Measurements from ENCODE around the gene ACHE. TPM values are rescaled to one million over a fixed set of nuclear protein-coding genes. Genes with fewer than 3 reads are reported as not detected.

The ACHE gene
- total and polyA plus RNA-seq, 2 of the 13 experiments (the other 11 are each of a cell fraction or from before 2014, with no cell fraction given): 0.18 to 0.40 TPM

DNA sequence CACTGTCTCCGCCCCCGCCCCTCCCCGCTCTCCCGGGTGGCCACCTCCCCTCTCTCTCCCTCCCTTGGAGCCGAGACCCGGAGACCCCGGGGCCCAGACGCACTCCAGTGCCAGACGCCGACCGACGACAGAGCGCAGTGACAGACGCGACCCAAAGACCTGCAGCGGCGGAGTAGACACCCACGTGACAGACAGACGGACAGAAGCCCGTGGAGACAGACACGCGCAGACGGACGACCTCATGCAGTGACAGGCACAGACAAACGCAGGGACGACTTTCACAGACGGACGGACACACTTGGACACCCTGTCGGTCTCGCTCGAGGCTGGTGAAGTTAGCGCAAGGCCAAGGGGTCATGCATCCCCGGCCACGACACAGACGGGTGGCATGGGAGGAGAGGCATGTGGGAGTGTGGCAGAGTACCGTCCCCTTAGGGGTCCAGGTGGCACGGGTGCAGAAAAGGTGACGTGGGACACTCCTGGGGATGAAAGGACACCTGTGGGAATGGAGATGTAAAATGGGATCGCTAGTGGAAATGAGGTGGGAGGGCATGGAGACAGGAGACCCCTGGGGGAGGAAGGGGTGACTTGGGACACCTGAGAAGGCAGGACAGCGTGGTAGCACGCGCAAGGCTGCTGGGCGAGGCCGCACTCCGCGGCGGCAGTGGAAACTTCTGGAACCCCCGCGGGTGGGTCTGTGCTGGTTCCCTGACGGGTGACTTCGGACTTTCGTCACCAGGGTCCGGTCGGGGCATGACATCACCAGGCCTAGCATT, 456 bp upstream of the ACHE start (continued):
- TF ChIP-seq HINFP (CRISPR knock-in tag; IDR thresholded peaks at IDR 0.05; ENCODE audit: low read depth) (no peak), ZFP36L1 (CRISPR knock-in tag; IDR thresholded peaks at IDR 0.05) (no peak), ZNF251 (CRISPR knock-in tag; IDR thresholded peaks at IDR 0.05) (no peak), GZF1 (CRISPR knock-in tag; IDR thresholded peaks at IDR 0.05) (no peak), ZNF205 (CRISPR knock-in tag; IDR thresholded peaks at IDR 0.05) (no peak), ZNF318 (CRISPR knock-in tag; IDR thresholded peaks at IDR 0.05) (no peak), TFAP4 (IDR thresholded peaks at IDR 0.05; ENCODE audit: borderline replicate concordance, low read depth) (no peak), GMEB2 (CRISPR knock-in tag; IDR thresholded peaks at IDR 0.05; ENCODE audit: low read depth) (no peak), SRSF4 (IDR thresholded peaks at IDR 0.05; ENCODE audit: low read depth, low read length, poor library complexity, severe bottlenecking) (no peak)
- TF ChIP-seq, protein P1, sequence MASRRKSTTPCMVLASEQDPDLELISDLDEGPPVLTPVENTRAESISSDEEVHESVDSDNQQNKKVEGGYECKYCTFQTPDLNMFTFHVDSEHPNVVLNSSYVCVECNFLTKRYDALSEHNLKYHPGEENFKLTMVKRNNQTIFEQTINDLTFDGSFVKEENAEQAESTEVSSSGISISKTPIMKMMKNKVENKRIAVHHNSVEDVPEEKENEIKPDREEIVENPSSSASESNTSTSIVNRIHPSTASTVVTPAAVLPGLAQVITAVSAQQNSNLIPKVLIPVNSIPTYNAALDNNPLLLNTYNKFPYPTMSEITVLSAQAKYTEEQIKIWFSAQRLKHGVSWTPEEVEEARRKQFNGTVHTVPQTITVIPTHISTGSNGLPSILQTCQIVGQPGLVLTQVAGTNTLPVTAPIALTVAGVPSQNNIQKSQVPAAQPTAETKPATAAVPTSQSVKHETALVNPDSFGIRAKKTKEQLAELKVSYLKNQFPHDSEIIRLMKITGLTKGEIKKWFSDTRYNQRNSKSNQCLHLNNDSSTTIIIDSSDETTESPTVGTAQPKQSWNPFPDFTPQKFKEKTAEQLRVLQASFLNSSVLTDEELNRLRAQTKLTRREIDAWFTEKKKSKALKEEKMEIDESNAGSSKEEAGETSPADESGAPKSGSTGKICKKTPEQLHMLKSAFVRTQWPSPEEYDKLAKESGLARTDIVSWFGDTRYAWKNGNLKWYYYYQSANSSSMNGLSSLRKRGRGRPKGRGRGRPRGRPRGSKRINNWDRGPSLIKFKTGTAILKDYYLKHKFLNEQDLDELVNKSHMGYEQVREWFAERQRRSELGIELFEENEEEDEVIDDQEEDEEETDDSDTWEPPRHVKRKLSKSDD (CRISPR knock-in tag; IDR thresholded peaks at IDR 0.05; ENCODE audit: low read depth): no peak
- TF ChIP-seq, protein P2, sequence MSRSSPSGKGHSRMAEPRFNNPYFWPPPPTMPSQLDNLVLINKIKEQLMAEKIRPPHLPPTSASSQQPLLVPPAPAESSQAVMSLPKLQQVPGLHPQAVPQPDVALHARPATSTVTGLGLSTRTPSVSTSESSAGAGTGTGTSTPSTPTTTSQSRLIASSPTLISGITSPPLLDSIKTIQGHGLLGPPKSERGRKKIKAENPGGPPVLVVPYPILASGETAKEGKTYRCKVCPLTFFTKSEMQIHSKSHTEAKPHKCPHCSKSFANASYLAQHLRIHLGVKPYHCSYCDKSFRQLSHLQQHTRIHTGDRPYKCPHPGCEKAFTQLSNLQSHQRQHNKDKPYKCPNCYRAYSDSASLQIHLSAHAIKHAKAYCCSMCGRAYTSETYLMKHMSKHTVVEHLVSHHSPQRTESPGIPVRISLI (CRISPR knock-in tag; IDR thresholded peaks at IDR 0.05; ENCODE audit: borderline replicate concordance): no peak

All from HepG2 (cell line).